Medulla oblongata (tissue), 1 donor: ENCODE measurements around the gene VGLL2.

ENCODE experiments used
- DNase-seq: peaks from one replicate; pipeline ENCODE4 v3.0.0-alpha.2; 2015; ENCODE audit errors: extremely low spot score

VGLL2 gene

GRCh38 chr6:117269638-117270054 is 4.3 kb downstream of the VGLL2 start:
- no peak for DNase-seq

GRCh38 chr6:117270055-117270842 is 4.9 kb downstream of the VGLL2 start:
- no peak for DNase-seq

GRCh38 chr6:117270843-117271507 is 5.6 kb downstream of the VGLL2 start:
- DNase-seq, result no peak

GRCh38 chr6:117272032-117272866 is 6.9 kb downstream of the VGLL2 start:
- no peak for DNase-seq

GRCh38 chr6:117272891-117273290 is 7.5 kb downstream of the VGLL2 start:
- no peak for DNase-seq

- DNase-seq, result no peak
Observed at GRCh38 chr6:117275205-117275604, 9.8 kb downstream of the VGLL2 start.

- no peak for DNase-seq
Observed at GRCh38 chr6:117275711-117276110, 10.4 kb downstream of the VGLL2 start.

GRCh38 chr6:117276778-117277316 is 11.5 kb downstream of the VGLL2 start:
- no peak for DNase-seq

GRCh38 chr6:117280922-117281321 is 15.6 kb downstream of the VGLL2 start:
- no peak for DNase-seq

- DNase-seq, result no peak
Observed at GRCh38 chr6:117288083-117288715, 22.8 kb downstream of the VGLL2 start.

- DNase-seq, result no peak
Observed at GRCh38 chr6:117290173-117290846, 25.0 kb downstream of the VGLL2 start.

- no peak for DNase-seq
Observed at GRCh38 chr6:117298941-117299340, 33.6 kb downstream of the VGLL2 start.

- no peak for DNase-seq
Observed at GRCh38 chr6:117303323-117303722, 38.0 kb downstream of the VGLL2 start.

- DNase-seq, result no peak
Observed at GRCh38 chr6:117304446-117304845, 39.1 kb downstream of the VGLL2 start.

GRCh38 chr6:117306227-117306790 is 41.0 kb downstream of the VGLL2 start:
- no peak for DNase-seq

- no peak for DNase-seq
Observed at GRCh38 chr6:117307655-117308054, 42.3 kb downstream of the VGLL2 start.

- DNase-seq, result no peak
Observed at GRCh38 chr6:117309069-117309468, 43.7 kb downstream of the VGLL2 start.

- DNase-seq, result no peak
Observed at GRCh38 chr6:117309611-117310010, 44.3 kb downstream of the VGLL2 start.

GRCh38 chr6:117311310-117311709 is 46.0 kb downstream of the VGLL2 start:
- no peak for DNase-seq

GRCh38 chr6:117311726-117312125 is 46.4 kb downstream of the VGLL2 start:
- no peak for DNase-seq

- peak; percentile 15 for DNase-seq
Observed at GRCh38 chr6:117317261-117317660, 51.9 kb downstream of the VGLL2 start.
